SU-DHL-6 (cell line): Measurements from ENCODE around the gene APOC1.
A peak's percentile ranks its signal among the peaks of the same experiment; 100 is the strongest.
"Not testable (repeated sequence)": the region's sequence is repeated elsewhere in the genome, so short reads cannot be mapped to it uniquely, and the experiment has no call there.

Source experiments
- H2AFZ ChIP-seq: fragments of 200-600 bp; sonication (generic); 2 replicates; pipeline ENCODE4 v1.6.1; 2014; ENCODE audit warnings: low read depth, mild to moderate bottlenecking, moderate library complexity, mixed read lengths, antibody characterized with exemption, low read length; ENCODE audit not compliant: severe bottlenecking
- H3F3A ChIP-seq: fragments of 200-600 bp; shearing (Covaris generic); 2 replicates; pipeline ENCODE4 v1.6.0; 2016; ENCODE audit warnings: antibody characterized with exemption, mild to moderate bottlenecking; ENCODE audit not compliant: insufficient read depth
- H3K27ac ChIP-seq: fragments of 200-600 bp; sonication (generic); 2 replicates; pipeline ENCODE4 v1.5.1; 2016; ENCODE audit warnings: low read depth, mild to moderate bottlenecking, low read length, moderate library complexity, mixed read lengths
- H3K27me3 ChIP-seq: fragments of 200-600 bp; sonication (generic), shearing (Covaris generic); 2 replicates; pipeline ENCODE4 v1.6.0; 2014; ENCODE audit warnings: mild to moderate bottlenecking, low read length
- H3K36me3 ChIP-seq: fragments of 200-600 bp; sonication (generic); 2 replicates; pipeline ENCODE4 v1.6.1; 2014; ENCODE audit warnings: mild to moderate bottlenecking, low read length, mixed read lengths
- H3K4me2 ChIP-seq: fragments of 300-600, 200-600 bp; shearing (Covaris generic), sonication (generic); 2 replicates; pipeline ENCODE4 v1.6.0; 2014; ENCODE audit warnings: low read length, low read depth, mild to moderate bottlenecking; ENCODE audit not compliant: poor library complexity, severe bottlenecking
- H3K4me3 ChIP-seq: fragments of 200-600 bp; sonication (generic); 2 replicates; pipeline ENCODE4 v1.5.1; 2014; ENCODE audit warnings: antibody characterized with exemption, low read length, mild to moderate bottlenecking, mixed read lengths; ENCODE audit not compliant: insufficient read depth, poor library complexity, severe bottlenecking
- H3K79me2 ChIP-seq: fragments of 200-600 bp; sonication (generic); 2 replicates; pipeline ENCODE4 v1.6.1; 2014; ENCODE audit warnings: mild to moderate bottlenecking, low read length, moderate library complexity; ENCODE audit not compliant: insufficient read depth
- H3K9ac ChIP-seq: fragments of 200-600 bp; sonication (generic); 2 replicates; pipeline ENCODE4 v1.7.0; 2014; ENCODE audit warnings: mild to moderate bottlenecking, low read length
- H3K9me2 ChIP-seq: fragments of 200-600 bp; sonication (generic); replicated peaks from 2 replicates; pipeline ENCODE4 v1.6.1; 2014; ENCODE audit warnings: low read length; ENCODE audit not compliant: insufficient read depth
- H3K9me3 ChIP-seq: fragments of 200-600 bp; sonication (generic); 2 replicates; pipeline ENCODE4 v1.6.1; 2014; ENCODE audit warnings: low read length, mixed read lengths; ENCODE audit not compliant: insufficient read depth
- H4K20me1 ChIP-seq: fragments of 200-600 bp; sonication (generic); 2 replicates; pipeline ENCODE4 v1.6.1; 2014; ENCODE audit warnings: low read depth, mild to moderate bottlenecking, antibody characterized with exemption, low read length, moderate library complexity, mixed read lengths
- CTCF ChIP-seq: fragments of 200-600 bp; sonication (generic); IDR thresholded peaks from one replicate; pipeline ENCODE4 v1.5.1; 2017; ENCODE audit warnings: antibody characterized with exemption, mild to moderate bottlenecking, low read length, moderate library complexity; ENCODE audit not compliant: insufficient read depth, poor library complexity, severe bottlenecking
- EZH2phosphoT487 ChIP-seq: fragments of 200-600 bp; sonication (generic), shearing (Covaris generic); conservative IDR thresholded peaks from 2 replicates; pipeline ENCODE4 v1.6.1; 2018; ENCODE audit warnings: mild to moderate bottlenecking, antibody characterized with exemption, low read length, moderate library complexity, mixed read lengths

APOC1 gene

GRCh38 chr19:44887648-44888047, 26.8 kb upstream of the APOC1 start:
- Histone ChIP-seq H3K4me2 (no peak overlapping the region), H3K9ac (no peak overlapping the region), H3K27me3 (no peaks in the 10 kb centered on the region), H2AFZ (no peak overlapping the region), H3K27ac (no peak overlapping the region), H3K79me2 (peaks cover 15% of the 10 kb centered on the region), H3K4me3 (no peak overlapping the region), H3F3A (peaks cover 6% of the 10 kb centered on the region), H3K36me3 (no peaks in the 10 kb centered on the region), H4K20me1 (no peaks in the 10 kb centered on the region; the same call in 1 of the 2 replicates), H3K9me2 (no peaks in the 10 kb centered on the region), H3K9me3 (no peaks in the 10 kb centered on the region; the same call in 1 of the 2 replicates)
- TF ChIP-seq CTCF: no peak
- no peak for TF ChIP-seq EZH2phosphoT487

- H3K36me3 ChIP-seq, H2AFZ ChIP-seq, H3K27me3 ChIP-seq, H3K4me3 ChIP-seq, H3K9ac ChIP-seq, H3K4me2 ChIP-seq, H3K27ac ChIP-seq, H3K9me3 ChIP-seq, H3F3A ChIP-seq, H3K9me2 ChIP-seq, H4K20me1 ChIP-seq: not testable (repeated sequence)
- peaks cover 22% of the 10 kb centered on the region for H3K79me2 ChIP-seq
Observed at GRCh38 chr19:44888335-44888734, 26.1 kb upstream of the APOC1 start.

GRCh38 chr19:44889830-44890365, 24.5 kb upstream of the APOC1 start:
- Histone ChIP-seq H3K9me2 (no peaks in the 10 kb centered on the region), H2AFZ (peak overlapping the region; percentile 86), H3K27ac (peak overlapping the region; percentile 82), H3K9ac (peak overlapping the region; percentile 42), H3K4me3 (peak overlapping the region; percentile 59), H3K36me3 (no peaks in the 10 kb centered on the region), H3F3A (peaks cover 6% of the 10 kb centered on the region), H3K9me3 (no peaks in the 10 kb centered on the region; the same call in 1 of the 2 replicates), H3K27me3 (no peaks in the 10 kb centered on the region), H3K79me2 (peaks cover 24% of the 10 kb centered on the region), H4K20me1 (no peaks in the 10 kb centered on the region; the same call in 1 of the 2 replicates), H3K4me2 (peak overlapping the region; percentile 89)
- no peak for TF ChIP-seq EZH2phosphoT487
- no peak for TF ChIP-seq CTCF

- Histone ChIP-seq H3K9me2 (no peaks in the 10 kb centered on the region), H2AFZ (peak overlapping the region; percentile 86), H3F3A (peaks cover 6% of the 10 kb centered on the region), H3K4me3 (peak overlapping the region; percentile 59), H4K20me1 (no peaks in the 10 kb centered on the region; the same call in 1 of the 2 replicates), H3K9ac (peak overlapping the region; percentile 42), H3K27me3 (no peaks in the 10 kb centered on the region), H3K27ac (peak overlapping the region; percentile 82), H3K4me2 (peak overlapping the region; percentile 89), H3K79me2 (peaks cover 24% of the 10 kb centered on the region), H3K9me3 (no peaks in the 10 kb centered on the region; the same call in 1 of the 2 replicates), H3K36me3 (no peaks in the 10 kb centered on the region)
- TF ChIP-seq EZH2phosphoT487 (no peak), CTCF (no peak)
Observed at GRCh38 chr19:44890366-44891015, 23.9 kb upstream of the APOC1 start.
